DND-41 (cell line): ENCODE measurements around the gene TMEM87B.

Experiments used
- ATAC-seq: fragments of 200-7000 bp; cut with Tn5 transposase; 3 replicates; pipeline ENCODE4 v1.9.1; 2021; ENCODE audit warnings: low read depth; ENCODE audit not compliant: insufficient read depth
- DNase-seq: peaks from one replicate; pipeline ENCODE4 v3.0.0-alpha.2; 2020
- H2AFZ ChIP-seq: 2 replicates; pipeline ENCODE4 v1.6.0; 2012; ENCODE audit warnings: low read depth, low read length
- H3K27ac ChIP-seq: 2 replicates; pipeline ENCODE4 v1.5.1; 2012; ENCODE audit warnings: low read length, inconsistent platforms
- H3K27me3 ChIP-seq: fragments of 200-600 bp; sonication (generic); 2 replicates; pipeline ENCODE4 v1.6.0; 2012; ENCODE audit warnings: low read length, mild to moderate bottlenecking, inconsistent platforms; ENCODE audit not compliant: insufficient read depth, poor library complexity
- H3K36me3 ChIP-seq: 2 replicates; pipeline ENCODE4 v1.5.1; 2012; ENCODE audit warnings: low read length, inconsistent platforms; ENCODE audit not compliant: insufficient read depth
- H3K4me1 ChIP-seq: 2 replicates; pipeline ENCODE4 v1.5.1; 2012; ENCODE audit warnings: mild to moderate bottlenecking, low read length; ENCODE audit not compliant: insufficient read depth
- H3K4me2 ChIP-seq: 2 replicates; pipeline ENCODE4 v1.6.0; 2012; ENCODE audit warnings: mild to moderate bottlenecking, moderate library complexity, low read length, inconsistent platforms; ENCODE audit not compliant: insufficient read depth
- H3K4me3 ChIP-seq, 2 experiments: fragments of 200-600 bp in 1 of 2; shearing (Covaris generic) in 1 of 2; 2 replicates each; pipeline ENCODE4 v1.5.1; 2012 to 2016; ENCODE audit warnings: inconsistent platforms in 2 of 2, low read length in 2 of 2, mild to moderate bottlenecking in 2 of 2, low read depth in 1 of 2, moderate library complexity in 1 of 2
- H3K79me2 ChIP-seq: 2 replicates; pipeline ENCODE4 v1.6.0; 2012; ENCODE audit warnings: low read length, inconsistent platforms; ENCODE audit not compliant: insufficient read depth
- H3K9ac ChIP-seq: 2 replicates; pipeline ENCODE4 v1.6.0; 2012; ENCODE audit warnings: low read depth, mild to moderate bottlenecking, inconsistent platforms, low read length, moderate library complexity
- H3K9me3 ChIP-seq: 2 replicates; pipeline ENCODE4 v1.5.1; 2012; ENCODE audit warnings: low read length, moderate library complexity, mild to moderate bottlenecking, inconsistent platforms; ENCODE audit not compliant: insufficient read depth, severe bottlenecking
- H4K20me1 ChIP-seq: 2 replicates; pipeline ENCODE4 v1.6.0; 2012; ENCODE audit warnings: low read length; ENCODE audit not compliant: insufficient read depth
- EZH2 ChIP-seq: IDR thresholded peaks from 3 replicates; pipeline ENCODE4 v1.6.1; 2012; ENCODE audit warnings: borderline replicate concordance, low read depth, mild to moderate bottlenecking, moderate library complexity, low read length, inconsistent platforms; ENCODE audit not compliant: severe bottlenecking
- TF ChIP-seq, protein P1 (sequence below): IDR thresholded peaks from 2 replicates; pipeline ENCODE4 v1.5.1; 2012; ENCODE audit warnings: borderline replicate concordance, low read length, moderate library complexity, mild to moderate bottlenecking; ENCODE audit not compliant: poor library complexity, severe bottlenecking; ENCODE audit errors: extremely low read depth

TMEM87B gene

GRCh38 chr2:112018846-112019245 is 36.2 kb upstream of the TMEM87B start:
- TF ChIP-seq EZH2: no peak
- TF ChIP-seq, protein P1, sequence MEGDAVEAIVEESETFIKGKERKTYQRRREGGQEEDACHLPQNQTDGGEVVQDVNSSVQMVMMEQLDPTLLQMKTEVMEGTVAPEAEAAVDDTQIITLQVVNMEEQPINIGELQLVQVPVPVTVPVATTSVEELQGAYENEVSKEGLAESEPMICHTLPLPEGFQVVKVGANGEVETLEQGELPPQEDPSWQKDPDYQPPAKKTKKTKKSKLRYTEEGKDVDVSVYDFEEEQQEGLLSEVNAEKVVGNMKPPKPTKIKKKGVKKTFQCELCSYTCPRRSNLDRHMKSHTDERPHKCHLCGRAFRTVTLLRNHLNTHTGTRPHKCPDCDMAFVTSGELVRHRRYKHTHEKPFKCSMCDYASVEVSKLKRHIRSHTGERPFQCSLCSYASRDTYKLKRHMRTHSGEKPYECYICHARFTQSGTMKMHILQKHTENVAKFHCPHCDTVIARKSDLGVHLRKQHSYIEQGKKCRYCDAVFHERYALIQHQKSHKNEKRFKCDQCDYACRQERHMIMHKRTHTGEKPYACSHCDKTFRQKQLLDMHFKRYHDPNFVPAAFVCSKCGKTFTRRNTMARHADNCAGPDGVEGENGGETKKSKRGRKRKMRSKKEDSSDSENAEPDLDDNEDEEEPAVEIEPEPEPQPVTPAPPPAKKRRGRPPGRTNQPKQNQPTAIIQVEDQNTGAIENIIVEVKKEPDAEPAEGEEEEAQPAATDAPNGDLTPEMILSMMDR: no peak
- ATAC-seq (no peak), DNase-seq (no peak)
- Histone ChIP-seq H3K79me2 (no peaks in the 10 kb centered on the region), H2AFZ (no peak overlapping the region), H3K9me3 (no peaks in the 10 kb centered on the region), H3K4me1 (no peaks in the 10 kb centered on the region), H3K27me3 (no peaks in the 10 kb centered on the region), H3K9ac (no peak overlapping the region), H3K27ac (no peak overlapping the region), H3K4me3 (no peak overlapping the region), H3K36me3 (no peaks in the 10 kb centered on the region), H3K4me2 (no peak overlapping the region), H4K20me1 (no peaks in the 10 kb centered on the region)

- Histone ChIP-seq H3K9ac (no peak overlapping the region), H3K79me2 (no peaks in the 10 kb centered on the region), H3K36me3 (no peaks in the 10 kb centered on the region), H3K9me3 (no peaks in the 10 kb centered on the region), H3K4me1 (peaks cover 3% of the 10 kb centered on the region; the same call in 1 of the 2 replicates), H3K4me2 (no peak overlapping the region), H3K4me3 (no peak overlapping the region), H2AFZ (no peak overlapping the region), H4K20me1 (no peaks in the 10 kb centered on the region), H3K27ac (no peak overlapping the region), H3K27me3 (no peaks in the 10 kb centered on the region)
- no peak for ATAC-seq
- TF ChIP-seq EZH2: no peak
- TF ChIP-seq, protein P1: no peak
- DNase-seq: no peak
These were observed 35.5 kb upstream of the TMEM87B start for GRCh38 chr2:112019569-112019982.

GRCh38 chr2:112020561-112020960 is 34.5 kb upstream of the TMEM87B start:
- Histone ChIP-seq H4K20me1 (no peaks in the 10 kb centered on the region), H3K4me3 (no peak overlapping the region), H3K27me3 (no peaks in the 10 kb centered on the region), H3K27ac (no peak overlapping the region), H3K9me3 (no peaks in the 10 kb centered on the region), H3K36me3 (no peaks in the 10 kb centered on the region), H3K79me2 (no peaks in the 10 kb centered on the region), H3K4me1 (peaks cover 3% of the 10 kb centered on the region; the same call in 1 of the 2 replicates), H3K4me2 (no peak overlapping the region), H3K9ac (no peak overlapping the region), H2AFZ (no peak overlapping the region)
- ATAC-seq (peak; percentile 31; the same call in 2 of the 3 replicates), DNase-seq (no peak)
- no peak for TF ChIP-seq EZH2
- TF ChIP-seq, protein P1: peak; percentile 37

DNA sequence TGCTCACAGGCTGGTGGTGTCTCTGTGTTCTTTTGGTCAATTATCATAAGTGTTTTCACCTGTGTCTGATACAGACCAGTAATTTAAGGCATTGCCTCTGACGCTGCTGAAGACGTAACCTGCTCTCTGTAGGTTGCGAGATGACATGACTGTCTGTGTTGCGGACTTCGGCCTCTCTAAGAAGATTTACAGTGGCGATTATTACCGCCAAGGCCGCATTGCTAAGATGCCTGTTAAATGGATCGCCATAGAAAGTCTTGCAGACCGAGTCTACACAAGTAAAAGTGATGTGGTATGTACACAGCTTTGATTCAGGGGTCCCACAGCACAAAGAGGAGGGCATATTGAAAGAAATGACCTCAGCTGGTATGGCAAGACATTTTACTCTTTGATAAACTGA is 33.8 kb upstream of the TMEM87B start:
- H3K27ac ChIP-seq: no peak overlapping the region
- ATAC-seq: no peak
- H2AFZ ChIP-seq: no peak overlapping the region
- no peaks in the 10 kb centered on the region for H3K27me3 ChIP-seq
- no peaks in the 10 kb centered on the region for H3K36me3 ChIP-seq
- no peaks in the 10 kb centered on the region for H4K20me1 ChIP-seq
- H3K9ac ChIP-seq: no peak overlapping the region
- H3K79me2 ChIP-seq: no peaks in the 10 kb centered on the region
- no peak overlapping the region for H3K4me3 ChIP-seq
- no peak overlapping the region for H3K4me2 ChIP-seq
- no peak for TF ChIP-seq EZH2
- TF ChIP-seq, protein P1: no peak
- no peaks in the 10 kb centered on the region for H3K9me3 ChIP-seq
- peaks cover 3% of the 10 kb centered on the region; the same call in 1 of the 2 replicates for H3K4me1 ChIP-seq
- DNase-seq: no peak
